Hematopoietic multipotent progenitor cell treated with erythropoietin and hydrocortisone succinate and interleukin-3 and kit ligand, for 8 days (in vitro differentiated cells): Measurements from ENCODE around the gene ATP8B3.
"Not testable (repeated sequence)": the region's sequence is repeated elsewhere in the genome, so short reads cannot be mapped to it uniquely, and the experiment has no call there.

ENCODE experiments used
- DNase-seq: peaks from one replicate; pipeline ENCODE4 v3.0.0-alpha.2; 2015

ATP8B3 gene

GRCh38 chr19:1768248-1768647 lies 43.8 kb downstream of the ATP8B3 start:
- peak; percentile 36 for DNase-seq

- peak; percentile 32 for DNase-seq
Measured at GRCh38 chr19:1767464-1767933, 44.6 kb downstream of the ATP8B3 start.

GRCh38 chr19:1766800-1767352 lies 45.2 kb downstream of the ATP8B3 start:
- no peak for DNase-seq

- DNase-seq = no peak
Measured at GRCh38 chr19:1765904-1766799, 45.9 kb downstream of the ATP8B3 start.

GRCh38 chr19:1765232-1765903 lies 46.7 kb downstream of the ATP8B3 start:
- no peak for DNase-seq

GRCh38 chr19:1764729-1765128 lies 47.3 kb downstream of the ATP8B3 start:
- no peak for DNase-seq

- DNase-seq = no peak
Measured at GRCh38 chr19:1763648-1764639, 48.1 kb downstream of the ATP8B3 start.

- DNase-seq = no peak
Measured at GRCh38 chr19:1762243-1763117, 49.6 kb downstream of the ATP8B3 start.

GRCh38 chr19:1761528-1762242 lies 50.4 kb downstream of the ATP8B3 start:
- no peak for DNase-seq

- DNase-seq = not testable (repeated sequence)
Measured at GRCh38 chr19:1760786-1761527, 51.1 kb downstream of the ATP8B3 start.

- no peak for DNase-seq
Measured at GRCh38 chr19:1760020-1760419, 52.1 kb downstream of the ATP8B3 start.

GRCh38 chr19:1758959-1759903 lies 52.8 kb downstream of the ATP8B3 start:
- no peak for DNase-seq

- DNase-seq = no peak
Measured at GRCh38 chr19:1758231-1758577, 53.9 kb downstream of the ATP8B3 start.

GRCh38 chr19:1757468-1758230 lies 54.4 kb downstream of the ATP8B3 start:
- no peak for DNase-seq

GRCh38 chr19:1756705-1757465 lies 55.2 kb downstream of the ATP8B3 start:
- DNase-seq = peak; percentile 13

- no peak for DNase-seq
Measured at GRCh38 chr19:1756264-1756663, 55.8 kb downstream of the ATP8B3 start.

- DNase-seq = no peak
Measured at GRCh38 chr19:1755467-1756171, 56.5 kb downstream of the ATP8B3 start.
